ENCODE measurements around the gene SLC29A2.
"Not testable (repeated sequence)": the region's sequence is repeated elsewhere in the genome, so short reads cannot be mapped to it uniquely, and the experiment has no call there.

SLC29A2 gene

GRCh38 chr11:66323684-66324083, 47.9 kb downstream of the SLC29A2 start:
- in situ Hi-C loops (cut with HindIII; ENCODE audit: low sequenced_read_pairs), result no loop called here
- TF ChIP-seq CTCF (IDR thresholded peaks at IDR 0.05; ENCODE audit: low read depth, low read length), result no peak
- no peak for DNase-seq (ENCODE audit: low read depth, low spot score)
- no peak overlapping the region for H3K4me3 ChIP-seq (ENCODE audit: low read depth, low read length)

- in situ Hi-C loops (cut with HindIII; ENCODE audit: low sequenced_read_pairs), result no loop called here
- no peak overlapping the region for H3K4me3 ChIP-seq (ENCODE audit: low read depth, low read length)
- DNase-seq (ENCODE audit: low read depth, low spot score), result no peak
- no peak for TF ChIP-seq CTCF (IDR thresholded peaks at IDR 0.05; ENCODE audit: low read depth, low read length)
Observed at GRCh38 chr11:66322732-66323427, 48.7 kb downstream of the SLC29A2 start.

GRCh38 chr11:66321606-66322005, 50.0 kb downstream of the SLC29A2 start:
- no peak overlapping the region for H3K4me3 ChIP-seq (ENCODE audit: low read depth, low read length)
- no peak for TF ChIP-seq CTCF (IDR thresholded peaks at IDR 0.05; ENCODE audit: low read depth, low read length)
- in situ Hi-C loops (cut with HindIII; ENCODE audit: low sequenced_read_pairs), result no loop called here
- no peak for DNase-seq (ENCODE audit: low read depth, low spot score)

- DNase-seq (ENCODE audit: low read depth, low spot score); in situ Hi-C loops (cut with HindIII; ENCODE audit: low sequenced_read_pairs); H3K4me3 ChIP-seq (ENCODE audit: low read depth, low read length): not testable (repeated sequence)
Observed at GRCh38 chr11:66320748-66321147, 50.8 kb downstream of the SLC29A2 start.

- H3K4me3 ChIP-seq (ENCODE audit: low read depth, low read length); in situ Hi-C loops (cut with HindIII; ENCODE audit: low sequenced_read_pairs); DNase-seq (ENCODE audit: low read depth, low spot score): not testable (repeated sequence)
Observed at GRCh38 chr11:66320289-66320688, 51.3 kb downstream of the SLC29A2 start.

GRCh38 chr11:66318600-66318970, 53.0 kb downstream of the SLC29A2 start:
- TF ChIP-seq CTCF (IDR thresholded peaks at IDR 0.05; ENCODE audit: low read depth, low read length), result no peak
- in situ Hi-C loops (cut with HindIII; ENCODE audit: low sequenced_read_pairs), result no loop called here
- H3K4me3 ChIP-seq (ENCODE audit: low read depth, low read length), result no peak overlapping the region
- no peak for DNase-seq (ENCODE audit: low read depth, low spot score)

GRCh38 chr11:66317723-66318599, 53.6 kb downstream of the SLC29A2 start:
- in situ Hi-C loops (cut with HindIII; ENCODE audit: low sequenced_read_pairs), result no loop called here
- no peak for TF ChIP-seq CTCF (IDR thresholded peaks at IDR 0.05; ENCODE audit: low read depth, low read length)
- H3K4me3 ChIP-seq (ENCODE audit: low read depth, low read length), result no peak overlapping the region
- DNase-seq (ENCODE audit: low read depth, low spot score), result peak; percentile 84
